Stimulated activated CD4-positive, alpha-beta T cell treated with anti-CD3 and anti-CD28 coated beads, TNF-alpha, amount 100 ng/mL, for 48 hours (primary cell): ENCODE results near the gene EGLN3.
"Not testable (repeated sequence)": the region's sequence is repeated elsewhere in the genome, so short reads cannot be mapped to it uniquely, and the experiment has no call there.

Experiments
- DNase-seq, 3 donors: peaks; one replicate each; pipeline ENCODE4 v3.0.0-alpha.2; 2020; ENCODE audit warnings: low read depth in 3 of 3

The EGLN3 gene

DNA sequence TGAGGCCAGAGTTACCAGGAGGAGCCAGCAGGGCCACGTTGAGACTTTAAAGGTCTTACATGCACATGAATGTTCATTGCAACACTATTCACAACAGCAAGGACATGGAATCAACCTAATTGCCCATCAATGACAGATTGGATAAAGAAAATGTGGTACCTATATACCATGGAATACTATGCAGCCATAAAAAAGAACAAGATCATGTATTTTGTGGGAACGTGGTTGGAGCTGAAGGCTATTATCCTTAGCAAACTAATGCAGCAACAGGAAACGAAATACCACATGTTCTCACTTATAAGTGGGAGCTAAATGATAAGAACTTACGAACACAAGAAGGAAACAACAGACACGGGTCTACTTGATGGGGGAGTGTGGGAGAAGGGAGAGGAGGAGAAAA lies 11.6 kb upstream of the EGLN3 start:
- not testable (repeated sequence) for DNase-seq

DNA sequence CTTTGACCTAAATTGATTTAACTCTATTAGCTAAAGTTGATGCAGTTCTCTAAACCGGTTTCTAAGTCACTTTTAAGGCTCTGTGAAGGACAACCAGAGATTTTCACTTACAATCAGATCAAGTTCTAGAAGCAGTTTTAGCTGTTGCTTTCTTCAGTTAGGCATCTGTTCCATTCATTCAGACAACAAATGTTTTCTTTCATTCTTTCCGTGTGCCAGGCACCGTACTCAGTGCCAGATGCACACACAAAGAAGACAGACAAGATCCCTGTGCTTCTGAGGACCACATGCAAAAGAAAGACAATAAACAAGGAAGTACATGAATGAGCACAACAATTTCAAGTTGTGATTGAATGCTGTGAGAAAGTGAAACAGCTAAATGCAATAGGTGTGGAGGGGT lies 11.1 kb upstream of the EGLN3 start:
- no peak for DNase-seq

DNA sequence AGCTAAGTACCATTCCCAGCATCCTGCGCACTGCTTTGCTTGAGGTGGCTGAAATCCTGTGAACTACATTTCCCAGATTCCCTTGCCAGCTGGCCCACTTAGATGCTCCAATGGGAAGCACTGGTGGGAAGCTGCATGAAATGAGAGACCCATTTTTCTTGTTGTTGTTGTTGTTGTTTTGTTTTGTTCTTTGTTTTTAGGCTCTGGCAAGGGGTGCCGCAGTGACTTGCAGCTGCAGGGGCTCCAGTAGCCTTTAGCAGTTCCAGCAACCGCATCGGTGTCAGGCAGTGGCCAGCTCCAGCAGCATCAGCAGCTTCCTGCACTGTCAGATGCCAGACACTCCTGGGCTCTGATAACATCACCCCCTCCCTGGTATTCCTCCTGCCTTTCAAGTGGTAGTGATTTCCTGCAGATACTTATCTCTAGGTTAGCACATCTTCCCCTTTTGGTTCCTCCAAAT lies 8.8 kb upstream of the EGLN3 start:
- no peak for DNase-seq

DNA sequence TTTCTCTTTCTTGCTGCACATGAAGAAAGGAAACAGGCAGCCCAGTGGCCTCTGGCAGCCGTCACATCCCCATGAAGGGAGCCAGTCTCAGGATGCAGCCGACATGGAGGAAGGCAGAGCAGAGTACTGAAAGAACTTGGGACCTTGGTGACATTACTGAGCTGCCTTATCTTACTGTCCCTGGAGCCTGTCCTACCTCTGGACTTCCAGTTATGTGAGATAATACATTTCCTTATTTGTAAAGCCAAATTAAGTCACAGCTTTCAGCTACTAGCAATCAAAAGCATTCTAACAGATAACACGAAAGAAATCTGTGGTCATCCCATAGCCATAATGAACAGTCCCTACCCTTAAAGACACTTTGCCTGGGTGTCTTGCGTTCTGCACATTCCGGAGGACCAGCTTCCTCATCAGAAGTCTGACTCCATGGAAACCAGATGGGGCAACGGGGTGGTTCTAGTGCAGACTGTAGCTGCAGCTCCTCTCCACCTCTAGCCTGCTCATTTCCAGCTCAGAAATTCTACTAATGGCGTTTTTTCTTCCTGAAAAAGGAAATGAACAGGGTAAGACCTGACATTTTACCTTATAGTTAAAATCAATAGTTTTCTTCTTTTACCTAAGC lies 7.8 kb upstream of the EGLN3 start:
- no peak for DNase-seq

DNA sequence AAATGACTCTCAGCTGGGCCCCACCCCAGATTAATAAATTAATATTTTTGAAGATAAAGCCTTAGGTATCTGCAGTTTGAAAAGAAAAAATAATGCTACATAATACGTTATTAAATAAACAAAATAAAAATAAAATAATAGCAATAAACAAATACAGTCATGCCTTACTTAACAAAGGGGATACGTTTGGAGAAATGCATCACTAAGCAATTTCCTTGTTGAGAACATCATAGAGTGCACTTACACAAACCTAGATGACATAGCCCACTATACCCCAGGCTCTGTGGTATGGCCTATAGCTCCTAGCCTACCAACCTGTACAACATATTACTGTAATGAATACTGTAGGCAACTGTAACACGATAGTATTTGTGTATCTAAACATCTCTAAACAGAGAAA lies 7.1 kb upstream of the EGLN3 start:
- DNase-seq: no peak

DNA sequence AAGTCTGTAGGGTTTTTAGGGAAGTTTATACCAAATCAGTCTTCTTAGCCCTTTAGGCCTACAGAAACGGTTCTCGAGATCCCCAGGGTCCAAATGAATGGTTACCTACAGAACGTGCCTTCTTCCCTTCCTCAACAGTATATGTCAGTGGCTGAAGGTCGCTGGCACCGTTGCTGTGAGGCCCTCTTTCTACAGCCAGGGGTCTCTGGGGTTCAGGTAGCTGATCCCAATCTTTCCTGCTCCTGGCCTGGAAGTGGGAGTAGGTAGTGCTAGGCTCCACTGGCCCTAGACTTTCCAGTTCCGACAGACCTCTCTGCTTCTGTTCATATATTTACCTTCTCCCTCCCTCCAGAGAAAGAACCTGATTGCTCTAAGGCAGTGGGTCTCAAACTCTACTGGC lies 6.4 kb upstream of the EGLN3 start:
- DNase-seq: no peak

DNA sequence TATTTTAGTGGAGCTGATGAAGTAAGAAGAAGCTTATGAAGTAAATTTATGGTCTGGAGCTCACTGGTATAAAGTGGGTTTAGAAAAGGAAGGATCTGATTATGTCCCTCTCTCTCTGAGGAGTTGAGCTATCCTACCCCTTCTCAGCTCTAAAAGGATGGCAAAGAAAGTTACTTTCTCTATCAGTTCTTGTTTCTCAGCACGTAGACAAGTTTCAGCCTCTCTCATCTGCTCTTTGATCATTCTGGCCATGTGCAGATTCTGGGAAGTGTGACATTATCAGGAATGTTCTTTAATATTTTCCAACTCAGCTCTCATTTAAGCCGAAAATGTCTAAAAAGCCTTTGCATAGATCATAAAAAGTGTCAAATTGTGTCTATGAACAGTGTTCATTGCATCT lies 5.8 kb upstream of the EGLN3 start:
- DNase-seq: no peak

DNA sequence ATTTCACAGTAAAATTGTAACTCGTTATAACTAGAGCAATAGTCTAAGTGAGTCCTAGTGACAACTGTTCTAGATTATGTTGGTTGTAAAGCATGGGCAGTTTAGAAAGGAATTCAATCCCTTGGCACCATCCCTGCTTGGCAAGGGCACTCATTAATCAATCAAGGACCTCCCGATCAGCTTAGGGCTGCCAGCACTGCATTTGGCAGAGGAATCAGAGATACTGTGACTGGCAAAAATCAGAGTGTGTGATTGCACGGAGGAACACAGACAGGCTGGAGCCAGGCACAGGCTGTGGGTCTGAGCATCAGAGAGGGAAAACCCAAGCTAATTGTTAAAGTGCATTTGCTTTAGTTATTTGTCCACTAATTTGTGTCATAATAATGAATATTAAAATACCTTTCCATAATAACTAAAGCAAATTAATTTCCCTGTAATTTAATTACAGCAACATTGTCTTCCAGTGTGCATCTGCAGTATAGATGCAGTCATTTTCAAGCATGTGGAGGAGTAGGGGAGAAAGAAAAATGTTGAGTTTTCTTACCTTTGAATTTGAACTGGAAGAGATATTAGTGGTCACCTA lies 3.2 kb upstream of the EGLN3 start:
- no peak for DNase-seq

DNA sequence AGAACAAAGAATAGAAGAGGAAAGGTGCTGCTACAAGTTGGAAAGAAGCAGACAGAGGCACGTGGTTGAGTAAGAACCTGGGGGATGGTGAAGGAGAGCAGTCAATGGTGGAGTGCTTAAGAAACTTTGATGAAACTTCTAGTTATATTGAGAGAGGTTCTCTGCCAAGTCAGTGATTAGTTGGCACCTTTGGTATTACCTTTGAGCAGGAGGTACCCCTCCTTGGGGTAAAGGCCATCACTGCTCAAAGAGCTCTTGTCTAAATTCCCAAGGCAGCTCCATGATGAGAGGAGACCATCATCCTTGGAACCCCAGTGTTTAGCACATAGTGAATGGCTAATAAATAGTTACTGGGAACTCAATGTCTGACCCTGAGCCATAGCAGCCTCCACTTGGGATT lies 1.7 kb upstream of the EGLN3 start:
- no peak for DNase-seq

DNA sequence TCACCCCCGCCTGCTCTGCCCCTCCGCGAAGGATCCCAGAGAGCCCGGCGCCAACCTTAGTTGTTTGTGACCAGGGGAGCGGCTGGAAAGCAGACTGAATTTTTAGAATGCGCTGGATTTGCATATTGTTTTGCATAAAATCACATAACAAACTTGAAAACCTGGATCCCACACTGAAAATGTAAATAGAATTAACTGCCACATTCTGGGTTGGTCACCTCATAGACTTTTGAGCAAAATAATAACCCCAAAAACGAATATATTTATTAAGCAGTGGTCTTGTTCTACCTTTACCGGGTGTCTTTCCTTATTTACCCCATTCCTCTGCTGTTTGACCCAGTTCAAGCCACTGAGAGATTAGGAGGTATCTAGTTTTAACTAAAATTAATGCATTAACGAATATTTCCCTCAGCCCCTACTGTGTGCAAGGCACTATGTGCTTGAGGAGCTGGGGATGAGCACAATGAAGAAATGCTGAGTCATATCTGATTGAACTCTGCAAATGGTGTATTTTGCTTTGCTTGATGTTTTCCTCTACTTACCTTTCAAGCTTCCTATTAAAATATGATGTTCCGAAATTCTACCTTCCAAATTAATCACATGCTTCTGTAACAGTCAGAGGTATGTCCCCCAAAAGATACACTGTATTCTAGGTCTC lies 438 bp upstream of the EGLN3 start:
- DNase-seq: no peak

DNA sequence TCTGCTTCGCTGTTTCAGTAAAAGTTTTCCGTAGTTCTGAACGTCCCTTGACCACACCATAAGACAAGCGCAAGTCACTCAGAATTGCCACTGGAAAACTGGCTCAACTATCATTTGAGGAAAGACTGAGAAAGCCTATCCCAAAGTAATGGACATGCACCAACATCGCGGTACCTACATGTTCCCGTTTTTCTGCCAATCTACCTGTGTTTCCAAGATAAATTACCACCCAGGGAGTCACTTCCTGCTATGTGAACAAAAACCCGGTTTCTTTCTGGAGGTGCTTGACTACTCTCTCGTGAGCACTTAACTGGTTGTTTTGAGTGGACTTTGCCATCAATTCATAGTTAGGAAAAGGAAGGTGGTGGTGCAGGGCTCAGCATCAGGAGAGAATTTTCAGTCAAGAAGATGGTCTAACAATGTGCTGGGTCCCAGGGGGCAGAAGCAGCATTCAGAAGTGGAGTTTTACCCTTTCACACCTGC lies 1.4 kb downstream of the EGLN3 start:
- no peak for DNase-seq

DNA sequence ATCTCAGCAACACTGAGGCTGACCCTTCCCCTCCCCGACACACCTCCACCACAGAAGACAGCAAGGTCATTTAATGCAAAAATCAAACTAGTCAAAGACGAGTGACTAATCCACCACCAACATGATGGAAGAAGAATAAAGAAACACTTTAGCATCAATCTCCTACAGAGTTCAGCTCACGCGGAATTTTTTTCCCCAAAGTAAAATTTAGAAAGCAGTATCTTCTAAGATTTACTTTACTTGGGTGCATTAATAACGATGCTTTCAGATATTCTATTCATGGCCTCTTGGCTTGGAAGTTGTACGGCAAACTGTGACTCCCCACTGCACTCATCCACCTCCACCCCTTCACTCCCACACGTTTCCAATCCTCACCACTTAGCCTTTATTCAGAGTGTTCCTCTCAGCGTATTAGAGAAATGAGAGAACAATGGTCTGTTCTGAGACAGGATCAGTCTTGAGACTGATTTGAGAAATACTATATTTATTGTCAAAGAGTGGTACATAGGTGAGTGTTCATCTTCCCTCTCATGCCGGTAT lies 1.9 kb downstream of the EGLN3 start:
- DNase-seq: no peak

DNA sequence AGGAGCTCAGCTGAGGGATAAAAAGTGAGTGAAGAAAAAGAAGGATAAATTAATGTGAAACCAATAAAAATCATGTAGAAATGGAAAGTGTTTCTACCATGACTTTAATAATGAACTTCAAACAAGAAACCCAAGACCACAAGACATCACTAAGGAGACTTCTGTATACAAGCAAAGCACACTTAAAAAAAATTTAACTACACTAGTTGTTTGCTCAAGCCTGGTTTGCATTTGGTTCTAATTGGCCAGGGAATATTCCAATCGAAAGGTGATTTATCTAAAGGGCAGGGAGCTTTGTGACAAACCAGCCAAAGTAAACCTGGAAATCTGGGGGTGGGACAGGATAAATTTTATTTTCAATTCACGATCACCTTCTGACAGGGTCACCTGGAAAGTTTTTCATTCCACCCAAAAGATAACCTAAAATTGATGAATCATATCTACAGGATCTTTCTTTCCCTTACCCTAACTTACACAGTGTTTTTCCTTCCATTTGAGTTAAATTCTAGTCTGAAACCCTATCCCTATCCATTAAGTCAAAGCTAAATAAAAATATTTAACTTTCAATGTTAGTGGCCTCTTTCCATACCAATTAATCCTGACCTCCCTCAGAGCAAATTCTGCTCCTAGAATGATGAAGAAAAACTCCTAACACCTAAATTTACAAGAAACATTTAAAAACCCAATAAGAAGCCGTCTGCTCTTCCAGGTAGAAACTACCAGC lies 2.6 kb downstream of the EGLN3 start:
- no peak for DNase-seq

DNA sequence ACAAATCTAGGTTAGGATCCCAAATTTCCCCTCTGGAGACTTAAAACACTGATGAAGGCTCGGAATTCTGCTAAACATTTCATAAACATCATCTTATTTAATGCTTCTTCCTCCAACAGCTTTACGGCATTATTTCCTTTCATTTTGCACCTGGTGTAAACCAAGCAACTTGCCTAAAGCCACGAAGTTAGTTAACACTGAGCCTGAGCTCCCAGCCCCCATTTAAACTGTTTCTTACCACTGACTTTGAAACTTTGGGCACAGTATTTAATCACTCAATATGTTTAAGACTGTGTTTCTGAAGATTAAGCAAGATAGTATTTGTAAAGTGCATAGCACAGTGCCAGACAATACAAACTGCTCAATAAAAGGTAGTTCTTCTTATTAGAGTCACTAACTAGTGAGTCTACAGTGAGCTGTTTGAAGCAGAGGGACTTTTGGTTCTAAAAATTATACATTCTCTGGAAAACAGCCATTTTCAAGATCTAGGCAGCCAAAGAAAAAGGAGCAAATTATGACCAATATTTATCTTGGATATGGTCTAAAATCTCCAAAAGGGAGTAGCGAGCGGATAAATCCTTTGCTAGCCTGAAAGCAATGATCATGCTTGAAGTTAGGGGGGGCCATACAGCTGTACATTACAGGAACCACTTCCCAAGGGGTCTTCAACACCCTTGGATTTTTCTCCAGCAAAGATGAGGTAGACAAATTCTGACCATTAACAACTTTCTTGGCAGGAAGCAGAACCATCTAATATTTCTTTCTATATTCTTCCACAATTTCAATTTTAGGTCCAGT lies 4.0 kb downstream of the EGLN3 start:
- no peak for DNase-seq

DNA sequence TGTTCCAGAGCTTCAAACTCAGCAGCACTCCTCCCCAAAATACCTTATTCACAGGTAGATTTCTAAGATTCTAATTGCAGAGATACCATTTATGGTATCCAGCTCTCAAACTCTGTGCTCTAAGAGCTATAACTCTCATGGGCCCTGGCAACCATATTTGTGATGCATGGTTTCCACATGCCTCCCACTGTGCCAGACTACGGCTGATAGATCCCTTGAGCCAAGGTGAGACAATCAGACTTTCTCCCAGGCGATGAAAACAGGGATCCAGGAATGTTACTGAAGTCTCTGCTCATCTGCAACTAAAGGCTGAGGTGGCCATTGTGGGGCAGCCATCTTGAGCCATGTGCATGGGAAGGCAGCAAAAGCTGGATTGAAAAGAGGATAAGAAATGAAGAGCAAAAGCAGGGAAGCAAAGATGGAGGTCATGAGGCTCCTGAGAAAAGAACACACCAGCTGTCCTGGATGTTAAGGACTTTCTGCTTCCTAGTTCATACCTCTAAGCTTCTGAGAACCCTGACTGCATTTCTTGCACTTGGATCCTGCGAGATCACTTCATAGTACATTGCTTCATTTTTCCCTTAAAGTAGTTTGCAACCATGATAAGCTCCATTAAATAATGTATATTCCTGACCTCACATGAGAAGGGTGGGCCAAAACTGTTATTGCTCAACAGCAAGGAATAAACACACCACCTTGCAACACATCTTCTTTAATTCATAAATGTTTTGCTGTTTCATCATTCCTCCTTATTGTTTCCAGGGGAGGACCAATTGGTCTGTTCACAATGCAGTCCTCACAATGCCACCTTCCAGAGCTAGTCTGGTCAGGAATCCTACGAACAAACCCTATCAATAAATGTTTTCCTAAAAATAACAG lies 5.4 kb downstream of the EGLN3 start:
- no peak for DNase-seq

DNA sequence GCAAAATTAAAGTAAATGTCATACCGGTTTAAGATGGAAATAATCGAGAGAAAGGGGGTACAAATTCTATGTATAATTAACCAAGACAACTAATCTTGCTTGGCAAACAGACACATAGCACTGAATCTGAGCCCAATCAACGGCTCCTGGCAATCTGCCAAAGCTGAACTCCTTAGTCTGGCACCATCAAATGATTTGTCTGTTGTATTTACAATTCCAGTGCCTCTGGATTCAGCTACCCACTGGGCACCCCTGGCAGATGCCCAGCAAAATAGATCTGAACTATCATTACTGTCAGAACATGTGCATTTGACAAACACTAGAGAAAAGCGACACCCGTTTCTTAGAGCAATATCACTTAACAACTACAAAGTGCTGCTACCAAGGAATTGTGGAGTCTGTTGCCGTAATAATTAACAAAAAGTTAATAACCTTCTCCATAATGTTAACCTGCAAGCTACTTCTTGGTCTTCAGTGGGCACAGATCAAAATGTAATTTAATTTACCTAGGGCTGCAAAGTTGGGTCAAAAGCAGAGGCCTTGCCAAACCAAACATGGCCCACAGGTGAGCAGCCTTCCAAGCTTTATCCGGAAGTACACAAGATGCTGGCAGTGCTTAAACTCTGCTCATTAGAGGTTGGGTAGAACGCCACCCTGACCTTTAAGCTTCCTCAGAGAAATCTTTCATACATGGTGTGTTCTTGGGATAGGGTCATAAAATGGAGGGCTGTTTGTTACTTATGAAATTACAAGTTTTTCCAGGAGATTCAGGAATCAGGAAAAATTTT lies 7.6 kb downstream of the EGLN3 start:
- no peak for DNase-seq

DNA sequence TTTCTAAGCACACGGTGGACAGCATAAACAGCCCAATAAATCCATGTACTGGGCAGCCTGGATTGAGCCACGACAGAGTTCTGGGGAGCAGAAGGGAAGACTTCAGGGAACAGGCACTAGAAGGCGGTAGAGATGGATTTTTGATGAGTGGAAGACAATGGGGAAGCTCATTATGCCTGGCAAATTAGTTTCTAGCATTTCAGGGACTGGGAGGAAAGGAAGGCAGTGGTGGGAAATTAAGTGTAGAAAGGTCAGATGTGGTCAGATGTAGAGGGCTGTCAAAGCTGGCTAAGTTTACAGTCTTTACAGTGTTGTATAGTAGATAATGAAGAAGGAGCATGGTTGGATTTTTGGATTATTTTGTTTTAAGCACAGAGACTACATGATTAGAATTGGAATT lies 9.2 kb downstream of the EGLN3 start:
- DNase-seq: no peak

DNA sequence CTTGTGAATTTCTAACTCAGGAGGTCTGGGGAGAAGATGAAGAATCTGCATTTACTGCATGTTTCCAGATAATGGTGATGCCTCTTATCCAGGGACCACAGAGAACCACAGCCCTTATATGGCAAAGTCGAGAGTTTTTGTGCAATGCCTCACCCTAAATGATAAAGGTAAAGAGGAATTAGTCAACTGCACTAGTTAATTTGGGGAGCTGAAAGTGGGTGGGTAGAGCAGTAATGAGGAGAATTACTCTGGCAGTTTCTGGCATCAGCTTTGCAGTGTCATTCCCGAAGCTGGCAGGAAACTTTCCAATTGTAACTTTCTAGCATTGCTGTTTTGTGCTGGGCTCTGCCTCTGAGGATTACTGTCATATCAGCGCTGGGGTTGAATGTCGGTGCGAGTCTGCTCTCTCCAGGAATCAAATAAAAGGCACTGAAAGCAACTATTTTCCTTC lies 10.3 kb downstream of the EGLN3 start:
- no peak for DNase-seq

DNA sequence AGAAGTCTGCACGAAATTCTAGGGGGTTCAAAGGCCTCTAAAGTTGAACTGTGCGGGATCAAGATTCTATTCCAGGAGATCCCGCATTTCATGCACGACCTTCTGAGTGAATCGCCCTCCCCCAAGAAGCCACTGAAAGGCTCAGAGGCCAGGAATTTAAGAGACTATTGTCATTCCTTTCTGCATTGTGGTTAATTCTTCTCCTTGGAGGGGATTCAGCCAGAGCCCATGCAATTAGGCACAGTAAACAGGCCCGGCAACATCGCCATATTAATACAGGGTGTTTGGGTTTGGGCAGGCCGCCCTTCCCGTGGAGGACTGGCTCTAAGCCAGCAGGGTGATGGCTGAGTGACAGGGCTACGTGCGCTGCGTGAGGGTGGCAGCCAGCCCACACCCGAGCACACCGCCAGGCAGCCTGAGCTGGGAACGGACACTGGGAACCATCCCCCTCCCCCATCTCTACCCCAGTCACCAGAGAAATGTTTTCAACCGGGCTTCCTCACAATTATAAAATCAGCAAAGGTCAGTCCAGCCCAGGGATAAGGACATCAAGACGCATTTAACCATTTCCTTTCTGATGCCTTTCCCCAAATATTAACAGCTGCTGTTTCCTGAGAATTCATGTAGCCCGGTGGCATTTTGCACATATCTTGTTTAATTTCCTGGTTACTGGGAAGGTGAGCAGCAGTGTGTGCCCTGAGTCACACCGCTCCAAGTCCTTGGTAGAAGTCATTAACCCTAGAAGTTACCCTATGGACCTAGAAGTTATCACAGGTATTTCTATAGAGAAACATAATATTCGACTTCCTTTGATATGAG lies 12.5 kb downstream of the EGLN3 start:
- no peak for DNase-seq
